ENCODE data around the gene OOSP2. TPM values are rescaled to one million over a fixed set of nuclear protein-coding genes. Genes with fewer than 3 reads are reported as not detected.

OOSP2 gene
- total RNA-seq, 2 experiments from 2014 or later = not detected

DNA sequence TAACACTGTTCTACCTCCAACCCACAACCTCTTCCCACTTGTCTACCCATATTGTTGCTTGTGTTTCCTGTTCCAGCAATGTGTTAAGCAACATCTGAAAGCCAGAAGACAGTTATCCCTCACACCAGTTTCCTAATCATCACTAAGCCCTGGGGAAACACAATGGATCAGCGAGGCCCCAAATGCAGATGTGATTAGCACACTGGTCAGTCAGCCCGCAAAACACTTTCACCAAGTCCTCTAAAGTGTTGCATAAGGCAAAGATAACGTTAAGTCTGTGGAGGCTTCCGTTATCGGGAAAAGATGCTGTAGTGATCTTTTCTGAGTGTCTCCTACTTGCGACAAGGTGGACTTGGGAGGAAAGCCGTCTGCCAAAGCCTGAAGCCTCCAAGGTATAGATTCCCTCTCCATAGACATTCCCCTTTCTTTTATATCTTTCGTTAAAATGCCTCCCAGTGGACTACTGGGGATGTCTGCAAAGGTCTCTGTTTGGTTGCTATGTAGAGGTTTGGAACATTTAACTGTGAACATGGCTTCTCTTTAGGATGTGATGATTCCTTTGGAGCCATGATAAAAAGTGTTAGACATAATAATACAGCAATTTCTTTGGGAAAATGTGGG, 16.2 kb downstream of the OOSP2 start, which contains the start of gene MS4A3:
TSS of gene MS4A3 (plus strand) at position 317 of the 621 bp plus-strand sequence. CDS start 4,496 bp downstream, outside the sequence.
- Histone ChIP-seq H3K4me3 (ENCODE audit: low read depth, low read length, poor library complexity, severe bottlenecking) (no peak within 1 kb of the TSS), H4K20me1 (ENCODE audit: insufficient read depth, low read length) (no peaks in the 10 kb centered on the region), H3K79me2 (ENCODE audit: insufficient read depth, low read depth, low read length) (no peaks in the 10 kb centered on the region), H3K9me3 (ENCODE audit: low read length) (no peaks in the 10 kb centered on the region), H2AFZ (ENCODE audit: low read length) (no peak within 1 kb of the TSS), H3K27ac (ENCODE audit: low read depth, low read length, poor library complexity, severe bottlenecking) (no peak within 1 kb of the TSS), H3K36me3 (ENCODE audit: insufficient read depth, low read length) (no peaks in the 10 kb centered on the region), H3K4me2 (ENCODE audit: low read length) (no peak within 1 kb of the TSS), H3K9me2 (ENCODE audit: insufficient read depth, low read length) (no peaks in the 10 kb centered on the region), H3K4me1 (ENCODE audit: insufficient read depth, low read length, poor library complexity, severe bottlenecking) (no peaks in the 10 kb centered on the region)
- no peak for DNase-seq (ENCODE audit: low spot score)
- TF ChIP-seq, protein P1, sequence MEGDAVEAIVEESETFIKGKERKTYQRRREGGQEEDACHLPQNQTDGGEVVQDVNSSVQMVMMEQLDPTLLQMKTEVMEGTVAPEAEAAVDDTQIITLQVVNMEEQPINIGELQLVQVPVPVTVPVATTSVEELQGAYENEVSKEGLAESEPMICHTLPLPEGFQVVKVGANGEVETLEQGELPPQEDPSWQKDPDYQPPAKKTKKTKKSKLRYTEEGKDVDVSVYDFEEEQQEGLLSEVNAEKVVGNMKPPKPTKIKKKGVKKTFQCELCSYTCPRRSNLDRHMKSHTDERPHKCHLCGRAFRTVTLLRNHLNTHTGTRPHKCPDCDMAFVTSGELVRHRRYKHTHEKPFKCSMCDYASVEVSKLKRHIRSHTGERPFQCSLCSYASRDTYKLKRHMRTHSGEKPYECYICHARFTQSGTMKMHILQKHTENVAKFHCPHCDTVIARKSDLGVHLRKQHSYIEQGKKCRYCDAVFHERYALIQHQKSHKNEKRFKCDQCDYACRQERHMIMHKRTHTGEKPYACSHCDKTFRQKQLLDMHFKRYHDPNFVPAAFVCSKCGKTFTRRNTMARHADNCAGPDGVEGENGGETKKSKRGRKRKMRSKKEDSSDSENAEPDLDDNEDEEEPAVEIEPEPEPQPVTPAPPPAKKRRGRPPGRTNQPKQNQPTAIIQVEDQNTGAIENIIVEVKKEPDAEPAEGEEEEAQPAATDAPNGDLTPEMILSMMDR (conservative IDR thresholded peaks at IDR 0.05; ENCODE audit: low read length) = no peak
- no peak for TF ChIP-seq EZH2phosphoT487 (IDR thresholded peaks at IDR 0.05; ENCODE audit: borderline replicate concordance, low read depth, low read length)
- CTCF ChIA-PET (ENCODE audit: unreplicated experiment) = no interaction called here
- intact Hi-C loops (cut with micrococcal nuclease; ENCODE audit: unreplicated experiment) = no loop called here
- BruUV-seq (replicated peaks) = no TSS peak
- POLR2A ChIA-PET = no interaction called here

DNA sequence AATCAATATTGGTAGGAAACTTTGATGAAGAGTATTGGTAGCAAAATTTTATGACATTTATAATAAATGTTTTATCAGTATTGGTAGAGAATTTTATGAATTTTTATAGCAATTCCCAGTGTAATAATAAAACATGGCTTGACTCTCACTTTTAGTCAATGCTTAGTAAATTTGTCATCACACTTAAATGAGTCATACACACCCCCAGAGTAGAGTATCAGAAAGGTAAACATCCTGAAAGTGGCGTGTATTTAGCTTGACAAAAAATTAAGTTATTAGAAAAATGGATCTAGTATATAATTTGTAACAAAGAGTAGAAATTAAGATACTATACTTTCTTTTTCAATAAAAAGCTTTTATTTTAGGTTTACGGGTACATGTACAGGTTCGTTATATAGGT, 18.8 kb downstream of the OOSP2 start:
- no peak overlapping the region for H3K4me2 ChIP-seq (ENCODE audit: low read length)
- H3K79me2 ChIP-seq (ENCODE audit: insufficient read depth, low read depth, low read length) = no peaks in the 10 kb centered on the region
- H3K4me3 ChIP-seq (ENCODE audit: low read depth, low read length, poor library complexity, severe bottlenecking) = no peak overlapping the region
- ChIA-PET CTCF (ENCODE audit: unreplicated experiment) (no interaction called here), POLR2A (no interaction called here)
- no peak overlapping the region for H2AFZ ChIP-seq (ENCODE audit: low read length)
- BruUV-seq (replicated peaks) = no TSS peak
- intact Hi-C loops (cut with micrococcal nuclease; ENCODE audit: unreplicated experiment) = no loop called here
- no peaks in the 10 kb centered on the region for H4K20me1 ChIP-seq (ENCODE audit: insufficient read depth, low read length)
- H3K9me2 ChIP-seq (ENCODE audit: insufficient read depth, low read length) = no peaks in the 10 kb centered on the region
- TF ChIP-seq EZH2phosphoT487 (IDR thresholded peaks at IDR 0.05; ENCODE audit: borderline replicate concordance, low read depth, low read length) = no peak
- TF ChIP-seq, protein P1 (conservative IDR thresholded peaks at IDR 0.05; ENCODE audit: low read length) = no peak
- H3K4me1 ChIP-seq (ENCODE audit: insufficient read depth, low read length, poor library complexity, severe bottlenecking) = no peaks in the 10 kb centered on the region
- no peak overlapping the region for H3K27ac ChIP-seq (ENCODE audit: low read depth, low read length, poor library complexity, severe bottlenecking)
- DNase-seq (ENCODE audit: low spot score) = no peak
- H3K36me3 ChIP-seq (ENCODE audit: insufficient read depth, low read length) = no peaks in the 10 kb centered on the region
- no peaks in the 10 kb centered on the region for H3K9me3 ChIP-seq (ENCODE audit: low read length)

DNA sequence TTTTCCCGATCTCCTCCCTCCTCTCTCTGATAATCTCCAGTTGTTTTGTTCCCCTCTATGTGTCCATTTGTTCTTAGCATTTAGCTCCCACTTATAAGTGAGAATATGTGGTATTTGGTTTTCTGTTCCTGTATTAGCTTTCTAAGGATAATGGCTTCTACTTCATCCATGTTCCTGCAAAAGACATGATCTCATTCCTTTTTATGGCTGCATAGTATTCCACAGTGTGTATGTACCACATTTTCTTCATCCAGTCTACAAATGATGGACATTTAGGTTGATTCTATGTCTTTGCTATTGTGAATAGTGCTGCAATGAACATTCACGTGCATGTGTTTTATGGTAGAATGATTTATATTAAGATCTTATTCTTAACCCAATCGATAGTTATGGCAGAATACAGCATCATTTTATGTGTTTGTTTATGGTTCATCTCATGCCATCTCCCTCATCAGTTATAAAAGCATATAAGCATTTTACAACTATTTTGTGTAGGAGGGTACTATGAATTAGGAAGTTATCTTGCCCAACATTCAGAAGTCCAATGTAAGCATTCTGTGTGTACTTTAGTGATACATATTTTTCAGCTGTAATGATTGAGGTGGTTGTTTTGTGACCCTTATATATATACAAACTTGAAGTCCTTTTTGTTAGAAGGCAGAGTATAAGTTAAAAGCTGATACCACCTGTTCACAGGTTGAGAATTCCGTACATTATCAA, 19.5 kb downstream of the OOSP2 start:
- no peaks in the 10 kb centered on the region for H3K9me2 ChIP-seq (ENCODE audit: insufficient read depth, low read length)
- BruUV-seq (replicated peaks) = no TSS peak
- H3K27ac ChIP-seq (ENCODE audit: low read depth, low read length, poor library complexity, severe bottlenecking) = no peak overlapping the region
- no peaks in the 10 kb centered on the region for H3K36me3 ChIP-seq (ENCODE audit: insufficient read depth, low read length)
- CTCF ChIA-PET (ENCODE audit: unreplicated experiment) = no interaction called here
- H3K9me3 ChIP-seq (ENCODE audit: low read length) = no peaks in the 10 kb centered on the region
- no peak overlapping the region for H3K4me2 ChIP-seq (ENCODE audit: low read length)
- H4K20me1 ChIP-seq (ENCODE audit: insufficient read depth, low read length) = no peaks in the 10 kb centered on the region
- no peaks in the 10 kb centered on the region for H3K4me1 ChIP-seq (ENCODE audit: insufficient read depth, low read length, poor library complexity, severe bottlenecking)
- POLR2A ChIA-PET = no interaction called here
- no peak overlapping the region for H3K4me3 ChIP-seq (ENCODE audit: low read depth, low read length, poor library complexity, severe bottlenecking)
- DNase-seq (ENCODE audit: low spot score) = no peak
- intact Hi-C loops (cut with micrococcal nuclease; ENCODE audit: unreplicated experiment) = no loop called here
- TF ChIP-seq, protein P1 (conservative IDR thresholded peaks at IDR 0.05; ENCODE audit: low read length) = no peak
- no peak for TF ChIP-seq EZH2phosphoT487 (IDR thresholded peaks at IDR 0.05; ENCODE audit: borderline replicate concordance, low read depth, low read length)
- H2AFZ ChIP-seq (ENCODE audit: low read length) = no peak overlapping the region
- H3K79me2 ChIP-seq (ENCODE audit: insufficient read depth, low read depth, low read length) = no peaks in the 10 kb centered on the region

Data from OCI-LY7 (cell line).